GM21447 (cell line): Measurements from ENCODE around the gene ZDHHC13.

Experiments
- ATAC-seq: cut with Tn5 transposase; IDR thresholded peaks from one replicate; pipeline ENCODE4 v1.9.1; 2021; ENCODE audit not compliant: unreplicated experiment

The ZDHHC13 gene, protein sequence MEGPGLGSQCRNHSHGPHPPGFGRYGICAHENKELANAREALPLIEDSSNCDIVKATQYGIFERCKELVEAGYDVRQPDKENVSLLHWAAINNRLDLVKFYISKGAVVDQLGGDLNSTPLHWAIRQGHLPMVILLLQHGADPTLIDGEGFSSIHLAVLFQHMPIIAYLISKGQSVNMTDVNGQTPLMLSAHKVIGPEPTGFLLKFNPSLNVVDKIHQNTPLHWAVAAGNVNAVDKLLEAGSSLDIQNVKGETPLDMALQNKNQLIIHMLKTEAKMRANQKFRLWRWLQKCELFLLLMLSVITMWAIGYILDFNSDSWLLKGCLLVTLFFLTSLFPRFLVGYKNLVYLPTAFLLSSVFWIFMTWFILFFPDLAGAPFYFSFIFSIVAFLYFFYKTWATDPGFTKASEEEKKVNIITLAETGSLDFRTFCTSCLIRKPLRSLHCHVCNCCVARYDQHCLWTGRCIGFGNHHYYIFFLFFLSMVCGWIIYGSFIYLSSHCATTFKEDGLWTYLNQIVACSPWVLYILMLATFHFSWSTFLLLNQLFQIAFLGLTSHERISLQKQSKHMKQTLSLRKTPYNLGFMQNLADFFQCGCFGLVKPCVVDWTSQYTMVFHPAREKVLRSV

DNA sequence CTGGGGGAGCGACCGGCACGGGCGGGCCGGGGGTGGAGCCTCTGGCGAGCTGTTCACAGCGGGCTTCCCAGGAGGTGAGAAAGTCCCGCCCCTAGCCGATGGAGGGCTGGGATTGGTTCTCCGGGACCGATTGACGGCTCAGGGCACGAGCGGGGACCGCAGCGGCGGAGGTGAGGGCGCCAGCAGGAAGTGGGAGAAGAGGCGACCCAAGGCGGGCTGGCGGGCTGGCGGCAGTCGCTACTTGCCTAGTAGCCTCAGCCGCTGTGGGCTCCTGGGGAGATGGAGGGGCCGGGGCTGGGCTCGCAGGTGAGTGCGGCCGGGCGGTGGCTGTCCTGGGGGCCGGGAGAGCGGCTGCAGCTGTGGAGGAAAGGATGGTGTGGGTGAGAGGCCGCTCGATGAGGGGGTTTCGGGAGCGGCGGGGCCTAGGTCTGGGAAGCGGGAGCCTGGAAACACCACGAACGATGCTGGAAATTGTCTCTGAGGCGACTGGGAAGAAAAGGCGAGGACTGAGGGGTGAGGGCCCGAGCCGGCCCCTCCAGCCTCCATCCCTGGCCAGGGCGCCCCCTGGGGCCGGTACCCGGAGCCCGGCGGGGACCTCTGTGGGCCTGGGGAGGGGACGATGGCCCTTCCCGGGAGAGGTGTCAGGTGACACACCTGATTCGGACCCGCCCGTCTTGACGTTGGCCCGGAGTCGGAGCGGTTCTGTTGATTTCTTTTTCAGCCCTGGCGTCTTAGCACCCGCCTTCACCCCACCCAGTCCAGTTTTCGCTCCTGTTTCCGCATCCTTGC, at the start of gene ZDHHC13:
Gene ZDHHC13 (plus strand): TSS at position 198 of the 789 bp plus-strand sequence. CDS start 82 bp downstream, at position 280.
- peak; percentile 99 for ATAC-seq

- ATAC-seq: peak; percentile 99
Measured at GRCh38 chr11:19071255-19071654, 45.7 kb upstream of the ZDHHC13 start.

DNA sequence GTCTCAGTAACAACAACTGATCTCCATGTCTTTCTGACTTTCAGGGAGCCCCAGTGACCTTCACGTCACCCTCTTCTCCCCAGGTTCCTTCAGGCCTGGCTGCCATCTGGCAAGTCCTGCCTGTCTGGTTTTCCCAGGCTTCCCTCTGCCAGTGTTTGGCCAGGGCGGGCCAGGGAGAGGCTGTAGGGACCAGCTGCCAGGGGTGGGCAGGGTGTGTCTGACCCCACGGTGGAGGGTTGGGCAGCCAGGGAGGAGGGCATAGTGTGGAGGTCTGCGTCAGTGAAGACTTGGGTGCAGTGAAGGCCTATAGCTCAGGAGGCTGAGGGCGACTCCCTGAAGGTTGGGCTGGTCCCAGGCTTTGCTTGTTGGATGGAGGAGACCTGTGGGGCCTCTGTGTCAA, 44.5 kb upstream of the ZDHHC13 start:
- no peak for ATAC-seq

DNA sequence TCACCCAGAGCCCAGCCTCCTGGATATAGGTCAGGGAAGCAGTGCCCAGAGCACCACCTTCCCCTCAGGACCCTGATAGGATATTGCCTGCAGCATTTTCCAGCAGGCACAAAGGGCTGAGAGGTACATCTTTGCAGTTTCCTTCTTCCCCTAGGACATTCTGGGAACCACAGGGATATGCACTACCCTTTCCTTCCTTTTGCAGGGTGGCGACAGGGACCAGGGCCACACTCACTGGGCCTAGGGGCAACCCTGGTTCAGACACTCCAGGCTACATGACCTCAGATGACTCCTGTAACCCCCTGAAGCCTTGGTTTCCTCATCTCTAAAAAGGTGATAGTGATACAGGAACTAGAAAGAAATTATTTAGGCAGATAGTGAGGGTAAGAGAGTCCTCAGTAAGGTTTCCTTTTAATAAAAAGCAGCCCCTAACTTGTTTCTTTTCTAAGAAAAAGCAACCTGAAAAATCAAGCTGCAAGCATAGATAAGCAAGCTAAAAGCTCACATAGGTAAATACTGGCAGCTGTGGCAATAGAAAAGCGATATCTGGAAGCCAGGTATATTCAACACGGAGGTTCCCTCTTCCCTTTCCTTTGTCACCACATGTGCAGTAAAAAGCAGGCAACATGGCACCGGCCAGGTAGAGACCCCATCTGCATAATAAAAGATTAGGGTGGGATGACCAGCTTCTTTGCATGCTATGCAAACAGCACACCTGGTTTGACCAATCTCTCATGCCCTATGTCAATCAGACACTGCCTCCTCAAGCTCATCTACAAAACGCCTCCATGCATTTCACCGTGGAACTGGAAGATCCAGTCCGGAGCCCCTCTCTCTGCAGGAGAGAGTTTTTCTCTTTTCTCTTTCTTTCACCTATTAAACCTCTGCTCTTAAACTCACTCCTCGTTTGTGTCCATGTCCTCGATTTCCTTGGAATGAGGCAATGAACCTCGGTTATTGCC, 43.2 kb upstream of the ZDHHC13 start:
- no peak for ATAC-seq

DNA sequence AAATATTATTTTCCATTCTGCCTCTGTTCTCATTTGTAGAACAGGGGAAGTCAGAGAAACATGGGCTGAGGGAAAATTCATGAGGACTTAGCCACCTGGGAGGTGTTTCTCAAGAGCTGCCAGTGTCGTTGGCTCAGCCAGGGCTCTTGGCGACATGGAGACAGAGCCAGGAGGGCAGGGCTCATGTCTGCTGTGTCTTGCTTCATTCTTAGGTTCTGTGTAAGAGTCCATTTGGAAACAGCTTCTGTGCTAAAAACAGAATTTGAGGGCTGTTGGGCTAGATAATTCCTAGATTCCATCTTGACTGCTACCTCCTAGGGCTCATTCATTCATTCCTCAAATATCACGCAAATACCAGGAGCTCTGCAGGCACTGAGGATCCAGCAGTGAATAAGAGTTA, 41.3 kb upstream of the ZDHHC13 start:
- no peak for ATAC-seq

DNA sequence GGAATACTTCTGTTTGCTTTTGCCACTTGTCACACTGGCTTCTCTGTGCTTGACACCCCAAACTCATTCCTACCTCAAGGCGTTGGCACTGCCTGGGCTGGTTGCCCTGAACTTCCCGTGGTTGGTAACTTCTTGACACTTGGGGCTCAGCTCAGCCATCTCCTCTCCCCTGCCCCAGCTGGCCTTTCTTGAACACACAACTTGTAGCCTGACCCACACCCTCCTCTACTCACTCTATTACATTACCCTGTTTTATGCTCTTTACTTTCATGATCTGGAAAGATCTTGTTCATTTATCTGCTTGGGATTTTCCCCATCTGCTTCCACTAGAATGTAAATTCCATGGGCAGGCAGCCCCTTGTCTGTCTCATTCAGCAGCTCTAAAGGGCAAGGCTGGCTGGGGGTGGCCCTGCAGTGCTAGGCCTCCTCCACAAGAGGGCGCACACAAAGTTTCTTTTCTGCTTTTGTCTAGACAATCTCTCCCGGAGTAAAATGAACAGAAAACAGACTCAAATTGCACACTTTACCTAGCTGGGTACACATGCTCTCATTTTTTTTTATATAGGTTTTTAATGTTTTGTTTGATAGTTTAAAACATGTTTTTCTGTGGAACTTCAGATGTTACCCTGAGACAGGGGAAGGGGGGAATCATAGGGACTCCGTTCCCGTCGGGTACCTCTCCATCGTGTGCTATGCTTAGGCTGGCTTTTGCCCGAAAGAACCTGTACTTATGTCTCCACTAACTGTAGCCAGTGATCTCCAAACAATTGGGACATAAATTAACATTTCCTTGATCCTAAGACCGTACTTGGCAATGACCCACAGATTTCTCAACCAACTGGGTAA, 40.0 kb upstream of the ZDHHC13 start:
- peak; percentile 80 for ATAC-seq

- ATAC-seq: no peak
Measured at GRCh38 chr11:19077965-19078364, 39.0 kb upstream of the ZDHHC13 start.

DNA sequence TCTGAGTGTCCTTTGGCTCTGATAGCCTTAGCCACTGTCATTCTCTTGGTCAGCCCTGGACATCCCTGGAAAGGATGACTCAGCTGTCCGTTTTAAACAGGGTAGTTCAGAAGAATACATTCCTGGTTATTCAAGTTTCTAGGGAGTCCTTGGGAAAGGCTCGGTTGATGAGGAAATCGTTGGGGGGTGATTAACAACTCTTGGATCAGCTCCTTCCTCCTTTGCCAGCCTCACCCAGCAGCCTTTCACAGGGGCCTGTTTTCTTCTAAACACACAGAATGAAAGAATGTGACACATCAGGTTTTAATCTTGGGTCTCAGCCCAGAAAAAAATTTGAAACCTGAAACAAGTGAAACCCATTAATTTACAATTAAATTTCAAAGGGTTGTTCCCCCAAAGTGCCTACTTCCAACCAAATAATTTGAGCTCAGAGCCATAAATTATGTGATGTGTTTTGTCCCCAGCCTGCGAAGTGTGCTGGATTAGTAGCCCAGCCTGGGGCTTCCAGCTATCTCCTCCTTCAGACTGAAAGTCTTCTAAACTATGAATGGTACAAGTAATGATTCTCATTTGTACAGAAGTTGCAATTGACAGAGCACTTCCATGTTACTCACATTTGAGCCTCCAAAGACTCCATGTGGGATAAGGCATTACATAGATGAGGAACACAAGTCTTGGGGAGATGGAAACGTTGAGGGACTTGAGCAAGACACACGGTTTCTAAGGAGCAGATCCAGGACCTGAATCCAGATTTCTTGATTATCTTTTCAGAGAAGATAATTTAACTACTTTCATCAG, 37.1 kb upstream of the ZDHHC13 start:
- no peak for ATAC-seq

GRCh38 chr11:19080579-19080993, 36.4 kb upstream of the ZDHHC13 start:
- ATAC-seq: no peak

- no peak for ATAC-seq
Measured at GRCh38 chr11:19083166-19083565, 33.8 kb upstream of the ZDHHC13 start.

DNA sequence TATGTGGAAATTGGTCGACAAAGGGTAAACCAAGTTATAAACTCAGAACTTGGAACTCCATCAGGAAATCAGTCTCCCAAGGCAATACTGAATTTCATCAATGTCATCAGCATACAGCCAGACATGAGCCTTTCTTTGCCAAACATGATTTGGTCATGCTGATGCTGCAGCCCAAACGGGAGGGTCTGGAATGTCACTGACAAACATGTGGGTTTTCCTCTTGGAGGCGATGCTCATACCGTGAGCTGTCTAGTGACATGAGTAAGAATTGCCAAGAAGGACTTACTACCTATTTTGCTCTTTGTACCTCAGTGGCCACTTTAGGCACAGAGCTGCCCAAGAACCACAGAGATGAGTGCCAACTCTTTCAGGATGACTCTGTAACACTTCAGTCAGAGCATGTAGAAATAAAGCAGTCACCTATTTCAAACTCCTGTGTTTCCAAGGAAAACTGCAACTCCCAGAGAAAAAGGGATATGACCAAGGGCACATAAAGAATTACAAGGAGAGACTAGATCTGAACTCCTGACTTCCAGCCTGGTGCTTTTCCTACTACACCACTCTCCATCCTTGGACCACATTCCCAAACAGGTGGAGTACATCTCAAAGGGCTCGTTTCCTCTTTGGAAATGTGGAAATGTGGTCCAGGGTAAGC, 32.2 kb upstream of the ZDHHC13 start:
- ATAC-seq: no peak

DNA sequence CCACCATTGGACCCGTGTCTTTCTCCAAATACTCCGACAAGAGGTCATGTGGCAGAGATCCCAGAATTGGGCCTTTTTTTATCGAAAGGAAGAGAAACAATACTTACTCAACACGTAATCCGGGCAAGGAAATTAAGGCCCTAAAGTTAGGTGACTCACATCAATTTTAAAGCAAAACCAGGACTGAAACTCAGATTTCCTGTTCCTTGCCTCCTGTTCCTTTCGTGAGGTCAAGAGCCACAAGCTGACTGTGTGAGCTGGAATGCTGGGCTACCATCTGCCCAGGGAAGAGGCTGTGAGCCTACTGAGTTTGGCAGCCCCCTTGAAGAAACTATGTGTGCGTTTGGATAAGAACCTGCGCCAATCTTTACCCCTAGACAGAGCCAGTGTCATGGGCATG, 29.3 kb upstream of the ZDHHC13 start:
- ATAC-seq: no peak

GRCh38 chr11:19088791-19089190, 28.2 kb upstream of the ZDHHC13 start:
- ATAC-seq: no peak

GRCh38 chr11:19089421-19089820, 27.5 kb upstream of the ZDHHC13 start:
- no peak for ATAC-seq

DNA sequence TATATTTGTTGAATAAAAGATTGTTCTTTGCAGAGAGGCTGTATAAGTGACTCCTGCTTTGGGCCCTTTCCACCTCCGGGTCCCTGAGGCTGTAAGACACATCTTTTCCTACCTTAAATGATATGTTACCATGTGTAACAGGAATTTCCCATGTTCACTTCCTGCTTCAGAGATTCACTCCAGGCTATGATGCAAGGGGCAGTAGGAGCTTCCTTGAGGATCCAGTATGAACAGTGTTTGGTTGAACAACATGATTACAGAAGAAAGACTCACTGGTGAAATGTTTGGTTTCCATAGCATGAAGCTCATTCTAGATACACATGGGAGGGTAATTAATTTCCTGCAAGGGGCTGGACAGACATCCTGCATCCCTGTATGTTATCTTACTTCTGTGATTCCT, 25.6 kb upstream of the ZDHHC13 start:
- no peak for ATAC-seq

DNA sequence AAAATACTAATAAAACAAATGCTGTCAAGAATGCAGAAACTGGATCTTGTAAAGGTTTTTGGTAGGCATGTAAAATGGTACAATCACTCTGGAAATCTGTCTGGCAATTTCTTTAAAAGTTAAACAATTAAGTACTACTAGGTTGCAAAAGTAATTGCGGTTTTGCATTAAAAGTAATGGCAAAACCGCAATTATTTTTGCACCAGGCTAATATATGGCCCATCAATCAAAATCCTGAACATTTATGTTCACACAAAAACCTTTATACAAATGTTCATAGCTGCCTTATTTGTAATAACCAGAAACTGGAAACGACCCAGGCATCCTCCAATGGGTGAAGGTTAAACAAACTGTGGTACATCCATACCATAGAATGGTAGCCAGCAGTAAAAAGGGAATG, 24.6 kb upstream of the ZDHHC13 start:
- ATAC-seq: no peak

DNA sequence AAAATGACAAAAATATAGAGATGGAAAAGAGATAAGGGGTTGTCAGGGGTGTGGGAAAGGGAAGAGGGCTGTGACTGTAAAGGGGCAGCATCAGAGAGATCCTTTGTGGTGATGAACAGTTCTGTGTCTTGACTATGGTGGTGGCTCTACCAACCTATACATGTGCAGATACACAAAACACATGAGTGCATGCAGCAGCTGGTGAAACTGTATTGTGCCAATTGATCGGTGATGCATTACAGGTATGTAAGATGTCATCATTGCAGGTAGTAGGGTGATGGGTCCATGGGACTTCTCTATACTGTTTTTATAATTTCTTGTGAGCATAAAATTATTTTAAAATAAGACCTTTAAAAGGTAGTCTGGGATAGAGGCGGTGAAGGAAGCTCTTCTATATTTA, 24.1 kb upstream of the ZDHHC13 start:
- ATAC-seq: no peak

GRCh38 chr11:19093976-19094375, 23.0 kb upstream of the ZDHHC13 start:
- no peak for ATAC-seq
